Astrocyte (in vitro differentiated cells and primary cell): ENCODE results near the gene MRPL16. TPM values are rescaled to one million over a fixed set of nuclear protein-coding genes. Genes with fewer than 3 reads are reported as not detected.

ENCODE experiments used
- DNase-seq: peaks from one replicate; pipeline ENCODE4 v3.0.0-alpha.2; 2010; ENCODE audit warnings: low read depth
- FAIRE-seq: peaks from 2 replicates; lab custom pipeline; 2011; peaks lifted over from hg19 to GRCh38; lab: Jason Lieb, UNC
- H2AFZ ChIP-seq: 2 replicates; pipeline ENCODE4 v1.6.0; 2012; ENCODE audit warnings: low read depth, low read length, inconsistent platforms
- H3K27ac ChIP-seq: 2 replicates; pipeline ENCODE4 v1.5.1; 2011; ENCODE audit warnings: low read depth, low read length, inconsistent platforms
- H3K27me3 ChIP-seq: 2 replicates; pipeline ENCODE4 v1.6.0; 2011; ENCODE audit warnings: low read length, inconsistent platforms; ENCODE audit not compliant: insufficient read depth
- H3K36me3 ChIP-seq: 2 replicates; pipeline ENCODE4 v1.5.1; 2011; ENCODE audit warnings: low read length, inconsistent platforms; ENCODE audit not compliant: insufficient read depth
- H3K4me1 ChIP-seq: 2 replicates; pipeline ENCODE4 v1.5.1; 2011; ENCODE audit warnings: low read length, inconsistent platforms; ENCODE audit not compliant: insufficient read depth
- H3K4me2 ChIP-seq: 2 replicates; pipeline ENCODE4 v1.6.0; 2012; ENCODE audit warnings: low read length, inconsistent platforms
- H3K4me3 ChIP-seq: 2 replicates; pipeline ENCODE4 v1.5.1; 2011; ENCODE audit warnings: low read depth, mild to moderate bottlenecking, low read length, inconsistent platforms; ENCODE audit not compliant: insufficient read depth
- H3K79me2 ChIP-seq: 2 replicates; pipeline ENCODE4 v1.6.0; 2012; ENCODE audit warnings: mild to moderate bottlenecking, low read length, inconsistent platforms; ENCODE audit not compliant: insufficient read depth
- H3K9ac ChIP-seq: 2 replicates; pipeline ENCODE4 v1.6.0; 2012; ENCODE audit warnings: mild to moderate bottlenecking, low read length, inconsistent platforms
- H3K9me3 ChIP-seq: 2 replicates; pipeline ENCODE4 v1.5.1; 2012; ENCODE audit warnings: low read depth, mild to moderate bottlenecking, low read length, inconsistent platforms; ENCODE audit not compliant: insufficient read depth
- H4K20me1 ChIP-seq: 2 replicates; pipeline ENCODE4 v1.6.0; 2012; ENCODE audit warnings: low read length, inconsistent platforms; ENCODE audit not compliant: insufficient read depth
- H3K27ac Mint-ChIP-seq: one replicate; pipeline ENCODE4 v1.8.0; 2021; ENCODE audit warnings: mild to moderate bottlenecking, mixed read lengths; ENCODE audit not compliant: unreplicated experiment
- H3K27me3 Mint-ChIP-seq: one replicate; pipeline ENCODE4 v1.8.0; 2021; ENCODE audit warnings: low read depth, mixed read lengths; ENCODE audit not compliant: unreplicated experiment
- H3K36me3 Mint-ChIP-seq: one replicate; pipeline ENCODE4 v1.8.0; 2021; ENCODE audit warnings: low read depth, mixed read lengths; ENCODE audit not compliant: unreplicated experiment
- H3K4me1 Mint-ChIP-seq: one replicate; pipeline ENCODE4 v1.8.0; 2021; ENCODE audit warnings: low read depth, mixed read lengths; ENCODE audit not compliant: unreplicated experiment
- H3K4me3 Mint-ChIP-seq: one replicate; pipeline ENCODE4 v1.8.0; 2021; ENCODE audit warnings: mild to moderate bottlenecking, moderate library complexity, mixed read lengths; ENCODE audit not compliant: unreplicated experiment
- H3K9me3 Mint-ChIP-seq: one replicate; pipeline ENCODE4 v1.8.0; 2021; ENCODE audit warnings: mild to moderate bottlenecking, mixed read lengths; ENCODE audit not compliant: unreplicated experiment
- CTCF ChIP-seq: IDR thresholded peaks from 2 replicates; pipeline ENCODE4 v1.5.1; 2011; ENCODE audit warnings: low read depth, mild to moderate bottlenecking, inconsistent platforms, low read length, moderate library complexity; ENCODE audit not compliant: insufficient read depth
- EZH2 ChIP-seq: IDR thresholded peaks from 2 replicates; pipeline ENCODE4 v1.6.1; 2012; ENCODE audit warnings: mild to moderate bottlenecking, low read length, inconsistent platforms; ENCODE audit not compliant: insufficient read depth
- total RNA-seq: library from RNA; stranded (reverse); gene quantifications from 2 replicates; pipeline ENCODE4 v1.2.1, GENCODE V29; 2021

MRPL16 gene
- total RNA-seq, 1 donor from 2014 or later = 29.7 TPM

- FAIRE-seq (no peak), DNase-seq (no peak)
- H3K4me2 ChIP-seq = no peak overlapping the region
- H3K4me1 Mint-ChIP-seq = peaks cover 9% of the 10 kb centered on the region
- no peaks in the 10 kb centered on the region for H3K27me3 Mint-ChIP-seq
- H3K4me3 Mint-ChIP-seq = no peak overlapping the region
- peaks cover 7% of the 10 kb centered on the region for H3K36me3 ChIP-seq
- no peaks in the 10 kb centered on the region for H3K9me3 ChIP-seq
- H4K20me1 ChIP-seq = peaks cover 4% of the 10 kb centered on the region
- H3K9ac ChIP-seq = no peak overlapping the region
- peaks cover 22% of the 10 kb centered on the region for H3K36me3 Mint-ChIP-seq
- no peaks in the 10 kb centered on the region for H3K9me3 Mint-ChIP-seq
- no peaks in the 10 kb centered on the region for H3K79me2 ChIP-seq
- no peak overlapping the region for H2AFZ ChIP-seq
- no peaks in the 10 kb centered on the region for H3K27me3 ChIP-seq
- H3K27ac Mint-ChIP-seq = no peak overlapping the region
- H3K27ac ChIP-seq = no peak overlapping the region
- H3K4me3 ChIP-seq = no peak overlapping the region
- no peak for TF ChIP-seq EZH2
- TF ChIP-seq CTCF = no peak
- H3K4me1 ChIP-seq = no peaks in the 10 kb centered on the region
Measured at GRCh38 chr11:59801160-59801706, 9.3 kb downstream of the MRPL16 start.

GRCh38 chr11:59800390-59801025 lies 10.1 kb downstream of the MRPL16 start:
- TF ChIP-seq CTCF = no peak
- no peak for TF ChIP-seq EZH2
- FAIRE-seq = no peak
- peaks cover 3% of the 10 kb centered on the region for H3K36me3 ChIP-seq

GRCh38 chr11:59794417-59794816 lies 16.2 kb downstream of the MRPL16 start:
- H3K9me3 Mint-ChIP-seq = peaks cover 2% of the 10 kb centered on the region
- no peaks in the 10 kb centered on the region for H3K27me3 Mint-ChIP-seq
- peaks cover 11% of the 10 kb centered on the region for H3K4me1 Mint-ChIP-seq
- H3K4me2 ChIP-seq = no peak overlapping the region
- H3K9me3 ChIP-seq = no peaks in the 10 kb centered on the region
- no peaks in the 10 kb centered on the region for H3K27me3 ChIP-seq
- no peak overlapping the region for H2AFZ ChIP-seq
- TF ChIP-seq CTCF = no peak
- no peak for TF ChIP-seq EZH2
- H3K36me3 Mint-ChIP-seq = peaks cover 51% of the 10 kb centered on the region
- H3K36me3 ChIP-seq = peaks cover 18% of the 10 kb centered on the region
- H3K4me3 Mint-ChIP-seq = no peak overlapping the region
- DNase-seq (no peak), FAIRE-seq (no peak)
- no peak overlapping the region for H3K9ac ChIP-seq
- H3K4me1 ChIP-seq = no peaks in the 10 kb centered on the region
- no peak overlapping the region for H3K27ac Mint-ChIP-seq
- no peaks in the 10 kb centered on the region for H4K20me1 ChIP-seq
- no peak overlapping the region for H3K4me3 ChIP-seq
- H3K27ac ChIP-seq = no peak overlapping the region
- no peaks in the 10 kb centered on the region for H3K79me2 ChIP-seq

More at GRCh38 chr11:59800390-59801025, 10.1 kb downstream of the MRPL16 start:
- no peak overlapping the region for H3K27ac ChIP-seq
- H3K79me2 ChIP-seq = no peaks in the 10 kb centered on the region
- H2AFZ ChIP-seq = no peak overlapping the region
- no peak overlapping the region for H3K4me2 ChIP-seq
- H3K36me3 Mint-ChIP-seq = peaks cover 26% of the 10 kb centered on the region
- H3K9ac ChIP-seq = no peak overlapping the region
- DNase-seq = no peak
- H3K4me1 Mint-ChIP-seq = peaks cover 9% of the 10 kb centered on the region
- H3K9me3 Mint-ChIP-seq = no peaks in the 10 kb centered on the region
- H3K27me3 Mint-ChIP-seq = no peaks in the 10 kb centered on the region
- no peak overlapping the region for H3K27ac Mint-ChIP-seq
- H3K9me3 ChIP-seq = no peaks in the 10 kb centered on the region
- H4K20me1 ChIP-seq = peaks cover 4% of the 10 kb centered on the region
- H3K4me3 ChIP-seq = no peak overlapping the region
- no peak overlapping the region for H3K4me3 Mint-ChIP-seq
- no peaks in the 10 kb centered on the region for H3K27me3 ChIP-seq
- H3K4me1 ChIP-seq = no peaks in the 10 kb centered on the region
